KBM-7 (cell line): Measurements from ENCODE around the gene SELENOM.
"Not testable (repeated sequence)": the region's sequence is repeated elsewhere in the genome, so short reads cannot be mapped to it uniquely, and the experiment has no call there.

ENCODE experiments used
- DNase-seq: peaks from one replicate; pipeline ENCODE4 v3.0.0-alpha.2; 2015
- in situ Hi-C: fragments of 300-500 bp; cut with MboI; formaldehyde crosslinking; loops from 2 replicates; pipeline ENCODE4 v1.14.3; 2020; ENCODE audit warnings: low sequenced_read_pairs, low pct_unique_long_range_greater_than_20kb, mixed read lengths

The SELENOM gene

GRCh38 chr22:31112547-31113091 is 5.3 kb upstream of the SELENOM start:
- DNase-seq, in situ Hi-C loops: not testable (repeated sequence)

- in situ Hi-C loops: no loop called here
- no peak for DNase-seq
Measured at GRCh38 chr22:31107894-31108218, 488 bp upstream of the SELENOM start.

- no peak for DNase-seq
Measured at GRCh38 chr22:31106731-31107177, 614 bp downstream of the SELENOM start.

GRCh38 chr22:31106001-31106571 is 1.3 kb downstream of the SELENOM start:
- in situ Hi-C loops: no loop called here
- no peak for DNase-seq

More at GRCh38 chr22:31106731-31107177, 614 bp downstream of the SELENOM start:
- in situ Hi-C loops: no loop called here

GRCh38 chr22:31105282-31105929 is 2.0 kb downstream of the SELENOM start:
- DNase-seq: no peak
- in situ Hi-C loops: no loop called here

- in situ Hi-C loops: no loop called here
- no peak for DNase-seq
Measured at GRCh38 chr22:31104869-31105268, 2.5 kb downstream of the SELENOM start.

GRCh38 chr22:31103899-31104694 is 3.3 kb downstream of the SELENOM start:
- DNase-seq: no peak
- in situ Hi-C loops: no loop called here

GRCh38 chr22:31103111-31103510 is 4.3 kb downstream of the SELENOM start:
- DNase-seq: no peak
- in situ Hi-C loops: no loop called here

GRCh38 chr22:31102441-31103081 is 4.8 kb downstream of the SELENOM start:
- no peak for DNase-seq
- in situ Hi-C loops: no loop called here

GRCh38 chr22:31100762-31101525 is 6.4 kb downstream of the SELENOM start:
- DNase-seq: no peak

GRCh38 chr22:31099841-31100761 is 7.3 kb downstream of the SELENOM start:
- in situ Hi-C loops: no loop called here
- DNase-seq: no peak

More at GRCh38 chr22:31100762-31101525, 6.4 kb downstream of the SELENOM start:
- in situ Hi-C loops: no loop called here

- in situ Hi-C loops: no loop called here
Measured at GRCh38 chr22:31099386-31099785, 8.0 kb downstream of the SELENOM start.

GRCh38 chr22:31098632-31099110 is 8.7 kb downstream of the SELENOM start:
- in situ Hi-C loops: no loop called here
- no peak for DNase-seq

More at GRCh38 chr22:31099386-31099785, 8.0 kb downstream of the SELENOM start:
- no peak for DNase-seq

GRCh38 chr22:31097941-31098631 is 9.3 kb downstream of the SELENOM start:
- no peak for DNase-seq
- in situ Hi-C loops: no loop called here

GRCh38 chr22:31097539-31097938 is 9.8 kb downstream of the SELENOM start:
- in situ Hi-C loops, DNase-seq: not testable (repeated sequence)

GRCh38 chr22:31096657-31097279 is 10.6 kb downstream of the SELENOM start:
- in situ Hi-C loops: no loop called here
- DNase-seq: no peak
